KMS-11 (cell line): Measurements from ENCODE around the gene EXPH5.

Experiments
- H2AFZ ChIP-seq: fragments of 200-600 bp; sonication (generic); 2 replicates; pipeline ENCODE4 v1.6.1; 2016; ENCODE audit warnings: antibody characterized with exemption, mixed run types, low read depth
- H3K27ac ChIP-seq: fragments of 200-600 bp; sonication (generic); 2 replicates; pipeline ENCODE4 v1.6.1; 2016; ENCODE audit warnings: mild to moderate bottlenecking, mixed run types
- H3K27me3 ChIP-seq: fragments of 200-600 bp; sonication (generic); 2 replicates; pipeline ENCODE4 v1.6.1; 2017; ENCODE audit warnings: mild to moderate bottlenecking, low read depth, mixed run types, moderate library complexity; ENCODE audit not compliant: insufficient read depth
- H3K36me3 ChIP-seq: fragments of 200-600 bp; sonication (generic); 2 replicates; pipeline ENCODE4 v1.6.1; 2017; ENCODE audit warnings: mild to moderate bottlenecking, mixed run types; ENCODE audit not compliant: insufficient read depth
- H3K4me1 ChIP-seq: fragments of 200-600 bp; sonication (generic); 2 replicates; pipeline ENCODE4 v1.6.1; 2016; ENCODE audit warnings: mild to moderate bottlenecking, low read depth, mixed run types; ENCODE audit not compliant: poor library complexity, severe bottlenecking
- H3K4me2 ChIP-seq: fragments of 200-600 bp; sonication (generic); 2 replicates; pipeline ENCODE4 v1.7.0; 2016; ENCODE audit warnings: mild to moderate bottlenecking, mixed run types
- H3K4me3 ChIP-seq: fragments of 200-600 bp; sonication (generic); IDR thresholded peaks from 2 replicates; pipeline ENCODE4 v1.6.1; 2017; ENCODE audit warnings: low read depth, low read length, mixed read lengths; ENCODE audit not compliant: insufficient read depth
- H3K79me2 ChIP-seq: fragments of 200-600 bp; sonication (generic); 2 replicates; pipeline ENCODE4 v1.6.1; 2016; ENCODE audit warnings: low read depth, mixed run types; ENCODE audit not compliant: insufficient read depth
- H3K9ac ChIP-seq: fragments of 200-600 bp; sonication (generic); 2 replicates; pipeline ENCODE4 v1.6.1; 2016; ENCODE audit warnings: mild to moderate bottlenecking, mixed run types
- H4K20me1 ChIP-seq: fragments of 200-600 bp; sonication (generic); 2 replicates; pipeline ENCODE4 v1.6.1; 2016; ENCODE audit warnings: mild to moderate bottlenecking, mixed run types; ENCODE audit not compliant: insufficient read depth
- TF ChIP-seq, protein P1 (sequence below): fragments of 200-600 bp; sonication (generic); conservative IDR thresholded peaks from 2 replicates; pipeline ENCODE4 v1.6.1; 2017; ENCODE audit warnings: low read depth, mild to moderate bottlenecking, antibody characterized with exemption, low read length, moderate library complexity, mixed read lengths

Gene EXPH5

DNA sequence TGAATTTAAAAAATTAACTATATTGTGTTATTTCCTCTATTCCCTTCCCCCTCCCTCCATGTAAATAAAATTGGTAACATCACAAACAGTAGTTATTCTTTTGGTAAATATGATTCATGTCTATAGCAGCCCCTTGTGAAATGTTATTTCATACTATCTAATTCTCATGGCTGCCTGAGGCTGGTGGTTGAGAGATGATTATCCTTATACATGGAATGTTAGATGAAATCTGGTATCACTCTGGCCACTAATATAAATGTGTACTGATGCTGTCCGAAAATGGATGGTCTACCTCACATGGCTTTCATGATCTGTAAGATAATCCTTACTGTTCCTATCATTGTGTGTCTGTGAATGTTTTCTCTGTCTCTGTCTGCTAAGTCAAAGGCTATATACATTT is 25.0 kb upstream of the EXPH5 start:
- no peak overlapping the region for H3K4me2 ChIP-seq
- H2AFZ ChIP-seq: no peak overlapping the region
- TF ChIP-seq, protein P1, sequence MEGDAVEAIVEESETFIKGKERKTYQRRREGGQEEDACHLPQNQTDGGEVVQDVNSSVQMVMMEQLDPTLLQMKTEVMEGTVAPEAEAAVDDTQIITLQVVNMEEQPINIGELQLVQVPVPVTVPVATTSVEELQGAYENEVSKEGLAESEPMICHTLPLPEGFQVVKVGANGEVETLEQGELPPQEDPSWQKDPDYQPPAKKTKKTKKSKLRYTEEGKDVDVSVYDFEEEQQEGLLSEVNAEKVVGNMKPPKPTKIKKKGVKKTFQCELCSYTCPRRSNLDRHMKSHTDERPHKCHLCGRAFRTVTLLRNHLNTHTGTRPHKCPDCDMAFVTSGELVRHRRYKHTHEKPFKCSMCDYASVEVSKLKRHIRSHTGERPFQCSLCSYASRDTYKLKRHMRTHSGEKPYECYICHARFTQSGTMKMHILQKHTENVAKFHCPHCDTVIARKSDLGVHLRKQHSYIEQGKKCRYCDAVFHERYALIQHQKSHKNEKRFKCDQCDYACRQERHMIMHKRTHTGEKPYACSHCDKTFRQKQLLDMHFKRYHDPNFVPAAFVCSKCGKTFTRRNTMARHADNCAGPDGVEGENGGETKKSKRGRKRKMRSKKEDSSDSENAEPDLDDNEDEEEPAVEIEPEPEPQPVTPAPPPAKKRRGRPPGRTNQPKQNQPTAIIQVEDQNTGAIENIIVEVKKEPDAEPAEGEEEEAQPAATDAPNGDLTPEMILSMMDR: no peak
- H3K4me1 ChIP-seq: peaks cover 41% of the 10 kb centered on the region
- H3K9ac ChIP-seq: no peak overlapping the region
- no peak overlapping the region for H3K4me3 ChIP-seq
- no peak overlapping the region for H3K27ac ChIP-seq
- H3K36me3 ChIP-seq: no peaks in the 10 kb centered on the region
- no peaks in the 10 kb centered on the region for H4K20me1 ChIP-seq
- H3K27me3 ChIP-seq: no peaks in the 10 kb centered on the region
- H3K79me2 ChIP-seq: no peaks in the 10 kb centered on the region

DNA sequence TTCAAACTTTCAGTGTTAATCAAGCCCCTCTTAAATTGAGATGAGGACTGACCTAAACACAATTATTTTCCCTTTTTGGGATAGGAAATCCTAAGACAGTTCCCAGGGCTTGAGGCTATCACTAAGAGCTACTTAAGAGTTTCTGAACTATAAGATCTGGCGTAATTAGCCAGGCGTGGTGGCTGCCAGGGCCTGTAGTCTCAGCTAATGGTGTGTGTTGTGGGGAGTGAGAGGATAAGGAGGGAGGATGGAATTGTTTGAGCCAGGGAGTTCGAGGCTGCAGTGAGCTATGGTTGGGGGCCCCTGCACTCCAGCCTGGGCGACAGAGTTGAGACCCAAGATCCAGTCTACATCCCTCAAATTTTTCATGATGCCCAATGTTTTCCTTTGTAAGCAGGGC is 23.5 kb upstream of the EXPH5 start:
- H3K4me2 ChIP-seq: no peak overlapping the region
- H3K4me3 ChIP-seq: no peak overlapping the region
- TF ChIP-seq, protein P1: no peak
- H3K4me1 ChIP-seq: peaks cover 30% of the 10 kb centered on the region
- H3K27me3 ChIP-seq: no peaks in the 10 kb centered on the region
- no peak overlapping the region for H2AFZ ChIP-seq
- no peak overlapping the region for H3K27ac ChIP-seq
- H3K9ac ChIP-seq: no peak overlapping the region
- H3K36me3 ChIP-seq: no peaks in the 10 kb centered on the region
- no peaks in the 10 kb centered on the region for H4K20me1 ChIP-seq
- no peaks in the 10 kb centered on the region for H3K79me2 ChIP-seq

DNA sequence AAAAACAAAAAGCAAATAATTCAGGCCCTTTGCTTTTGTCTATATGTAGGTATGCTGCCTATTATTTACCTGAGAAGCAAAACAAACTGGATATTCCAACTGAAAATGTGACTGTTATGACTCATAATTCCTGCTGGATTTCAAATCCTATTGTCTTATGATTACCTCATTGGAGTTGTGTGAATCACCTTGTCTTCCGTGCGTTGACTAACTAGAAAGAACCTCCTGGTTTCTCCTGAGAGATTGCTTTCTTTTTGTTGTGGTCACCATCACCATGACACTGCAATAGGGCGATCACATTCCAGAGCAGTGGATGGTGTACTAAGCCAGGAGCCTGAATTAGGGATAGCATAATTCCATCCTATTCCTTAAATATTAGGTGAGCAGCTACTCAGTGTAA is 23.0 kb upstream of the EXPH5 start:
- Histone ChIP-seq H3K4me2 (no peak overlapping the region), H3K9ac (no peak overlapping the region), H3K4me3 (no peak overlapping the region), H2AFZ (no peak overlapping the region), H3K27me3 (no peaks in the 10 kb centered on the region), H3K4me1 (peaks cover 25% of the 10 kb centered on the region), H3K27ac (no peak overlapping the region), H3K36me3 (no peaks in the 10 kb centered on the region), H3K79me2 (no peaks in the 10 kb centered on the region), H4K20me1 (no peaks in the 10 kb centered on the region)
- TF ChIP-seq, protein P1: no peak

DNA sequence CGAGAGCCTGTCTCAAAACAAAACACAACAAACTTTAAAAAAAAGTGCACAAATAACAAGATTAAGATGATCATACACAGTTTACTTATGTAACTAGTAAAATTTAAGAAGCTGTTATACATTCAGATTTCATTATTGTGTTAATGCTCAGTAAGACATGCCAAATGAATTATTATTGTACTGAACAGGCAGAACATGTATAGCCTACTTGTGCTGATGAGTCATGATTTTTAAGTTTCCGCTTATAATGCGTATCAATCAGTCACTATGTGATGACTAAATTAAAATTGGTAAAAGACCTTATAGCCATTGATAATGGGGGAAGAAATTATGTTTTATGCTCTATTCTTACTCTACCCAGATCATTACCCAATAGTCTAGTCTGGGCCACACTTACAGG is 20.5 kb upstream of the EXPH5 start:
- TF ChIP-seq, protein P1: no peak
- Histone ChIP-seq H3K27ac (no peak overlapping the region), H3K79me2 (no peaks in the 10 kb centered on the region), H3K36me3 (no peaks in the 10 kb centered on the region), H3K4me3 (no peak overlapping the region), H3K4me1 (peaks cover 1% of the 10 kb centered on the region), H2AFZ (no peak overlapping the region), H3K4me2 (no peak overlapping the region), H3K9ac (no peak overlapping the region), H4K20me1 (no peaks in the 10 kb centered on the region), H3K27me3 (no peaks in the 10 kb centered on the region)
